Skeletal muscle satellite cell (primary cell): Measurements from ENCODE around the gene CYGB. TPM values are rescaled to one million over a fixed set of nuclear protein-coding genes. Genes with fewer than 3 reads are reported as not detected.
A peak's percentile ranks its signal among the peaks of the same experiment; 100 is the strongest.

ENCODE experiments used
- small RNA-seq: library from RNA; depleted of rRNA; stranded (forward); fragments of <200 nt; gene quantifications from one replicate; pipeline ENCODE3, GENCODE V24; 2012

The CYGB gene

Small RNA genes within 50 kb of the gene (small RNA-seq; reads per million reads assigned to genes)
- gene SNORD1A (not detected), gene SNORD1B (987 reads per million, percentile 99 among the genes with 10 or more reads in this experiment)
